ENCODE results near the gene STXBP3.
"Not testable (repeated sequence)": the region's sequence is repeated elsewhere in the genome, so short reads cannot be mapped to it uniquely, and the experiment has no call there.

STXBP3 gene, protein sequence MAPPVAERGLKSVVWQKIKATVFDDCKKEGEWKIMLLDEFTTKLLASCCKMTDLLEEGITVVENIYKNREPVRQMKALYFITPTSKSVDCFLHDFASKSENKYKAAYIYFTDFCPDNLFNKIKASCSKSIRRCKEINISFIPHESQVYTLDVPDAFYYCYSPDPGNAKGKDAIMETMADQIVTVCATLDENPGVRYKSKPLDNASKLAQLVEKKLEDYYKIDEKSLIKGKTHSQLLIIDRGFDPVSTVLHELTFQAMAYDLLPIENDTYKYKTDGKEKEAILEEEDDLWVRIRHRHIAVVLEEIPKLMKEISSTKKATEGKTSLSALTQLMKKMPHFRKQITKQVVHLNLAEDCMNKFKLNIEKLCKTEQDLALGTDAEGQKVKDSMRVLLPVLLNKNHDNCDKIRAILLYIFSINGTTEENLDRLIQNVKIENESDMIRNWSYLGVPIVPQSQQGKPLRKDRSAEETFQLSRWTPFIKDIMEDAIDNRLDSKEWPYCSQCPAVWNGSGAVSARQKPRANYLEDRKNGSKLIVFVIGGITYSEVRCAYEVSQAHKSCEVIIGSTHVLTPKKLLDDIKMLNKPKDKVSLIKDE

DNA sequence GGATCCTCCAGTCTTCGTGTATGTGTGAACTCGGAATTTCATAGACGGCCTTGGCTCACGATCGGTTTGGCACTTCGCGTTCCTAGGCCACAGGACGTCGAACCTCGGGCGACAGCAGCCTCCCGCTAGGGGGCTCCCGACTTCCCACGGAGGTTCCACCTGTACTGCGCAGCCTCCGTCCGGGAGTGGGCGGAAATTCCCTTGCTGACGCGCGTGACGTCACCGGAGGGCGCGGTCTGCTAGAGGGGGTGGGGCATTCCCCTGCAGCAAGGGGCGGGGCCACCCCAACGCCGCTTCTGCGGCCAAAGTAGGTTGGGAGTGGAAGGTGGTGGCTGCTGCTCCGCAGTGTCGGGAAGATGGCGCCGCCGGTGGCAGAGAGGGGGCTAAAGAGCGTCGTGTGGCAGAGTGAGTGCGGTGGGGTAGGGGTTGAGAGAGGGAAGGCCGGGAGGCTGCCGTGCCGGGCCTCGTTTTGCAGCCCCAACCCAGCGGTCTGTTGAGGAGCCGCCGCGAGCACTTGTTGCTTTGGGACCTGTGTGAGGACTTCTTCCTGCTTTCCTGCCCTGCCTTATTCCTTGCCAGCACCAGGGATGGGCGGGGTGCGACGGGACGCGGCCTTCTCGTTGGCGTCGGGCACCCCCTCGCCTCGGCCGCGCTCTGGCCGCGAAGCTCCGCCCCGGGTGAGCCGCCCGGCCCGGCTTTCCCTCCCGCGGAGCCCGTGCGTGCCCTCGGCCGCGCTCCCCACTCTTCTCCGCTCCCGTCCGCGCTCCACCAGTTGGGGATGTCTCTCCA lies at the start of gene STXBP3:
Gene STXBP3 (plus strand): TSS at position 293 of the 789 bp plus-strand sequence. CDS start 64 bp downstream, at position 357.
- DNase-seq = peak; percentile 99 to 100 (median 99)

DNA sequence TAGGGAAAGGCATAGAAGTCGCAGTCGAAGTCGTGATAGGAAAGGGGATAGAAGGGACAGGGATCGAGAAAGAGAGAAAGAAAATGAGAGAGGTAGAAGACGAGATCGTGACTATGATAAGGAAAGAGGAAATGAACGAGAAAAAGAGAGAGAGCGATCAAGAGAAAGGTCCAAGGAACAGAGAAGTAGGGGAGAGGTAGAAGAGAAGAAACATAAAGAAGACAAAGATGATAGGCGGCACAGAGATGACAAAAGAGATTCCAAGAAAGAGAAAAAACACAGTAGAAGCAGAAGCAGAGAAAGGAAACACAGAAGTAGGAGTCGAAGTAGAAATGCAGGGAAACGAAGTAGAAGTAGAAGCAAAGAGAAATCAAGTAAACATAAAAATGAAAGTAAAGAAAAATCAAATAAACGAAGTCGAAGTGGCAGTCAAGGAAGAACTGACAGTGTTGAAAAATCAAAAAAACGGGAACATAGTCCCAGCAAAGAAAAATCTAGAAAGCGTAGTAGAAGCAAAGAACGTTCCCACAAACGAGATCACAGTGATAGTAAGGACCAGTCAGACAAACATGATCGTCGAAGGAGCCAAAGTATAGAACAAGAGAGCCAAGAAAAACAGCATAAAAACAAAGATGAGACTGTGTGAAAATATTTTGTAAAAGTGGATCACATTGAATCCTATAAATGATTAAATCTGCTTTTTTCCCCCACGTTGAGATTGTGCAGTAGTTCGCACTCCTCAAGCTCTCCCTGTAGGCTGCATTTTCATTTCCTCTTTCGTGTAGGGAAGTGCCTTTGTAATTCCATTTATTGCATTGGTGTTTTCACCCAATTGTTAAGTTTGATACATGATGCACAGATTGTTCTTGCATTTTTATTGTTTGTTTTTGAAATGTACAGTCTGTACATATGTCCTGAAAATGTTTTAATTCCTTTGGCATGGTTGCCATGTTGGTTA lies 46.8 kb upstream of the STXBP3 start:
- DNase-seq = no peak

DNA sequence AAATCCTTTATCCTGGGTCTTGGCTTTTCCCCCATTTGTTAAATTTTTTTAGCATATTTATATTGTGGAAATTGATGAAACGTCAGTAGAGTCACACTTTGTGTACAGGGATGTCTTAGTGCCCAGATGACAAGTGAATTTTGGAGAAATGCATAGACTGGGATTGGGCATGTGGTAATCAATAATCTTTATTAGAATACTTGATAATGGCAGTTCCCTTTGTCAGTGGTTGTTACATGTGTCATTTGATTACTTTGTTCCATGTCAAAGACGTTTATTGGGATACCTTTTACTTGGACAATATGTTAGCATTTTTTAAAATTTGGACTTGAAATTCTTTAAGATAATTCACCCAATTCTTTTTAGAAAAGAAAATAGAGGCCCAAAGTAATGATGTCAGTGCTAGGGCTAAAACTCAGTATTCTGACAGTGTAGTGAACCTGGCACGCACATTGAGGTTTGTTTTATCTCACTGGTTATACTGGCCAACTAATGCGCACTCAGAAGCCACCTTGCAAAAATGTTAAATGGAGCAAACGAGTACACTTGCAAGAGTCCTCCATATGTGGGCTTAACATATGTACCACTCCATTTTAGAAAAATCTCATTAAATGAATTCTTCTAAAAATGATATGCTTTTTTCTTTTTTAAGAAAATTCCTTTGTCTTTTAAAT lies 45.2 kb upstream of the STXBP3 start:
- no peak for DNase-seq

DNA sequence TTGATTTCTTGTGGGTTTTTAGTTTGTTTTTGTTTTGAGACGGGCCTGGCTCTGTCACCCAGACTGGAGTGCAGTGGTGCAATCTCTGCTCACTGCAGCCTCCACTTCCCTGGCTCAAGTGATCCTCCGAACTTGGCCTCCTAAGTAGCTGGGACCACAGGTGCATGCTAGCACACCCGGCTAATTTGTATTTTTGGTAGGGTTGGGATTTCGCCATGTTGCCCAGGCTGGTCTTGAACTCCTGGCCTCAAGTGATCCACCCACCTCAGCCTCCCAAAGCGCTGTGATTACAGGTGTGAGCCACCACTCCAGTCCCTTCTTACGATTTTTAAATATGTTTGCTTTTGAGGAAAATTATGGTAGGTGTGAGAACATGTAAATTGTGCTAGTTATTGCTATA lies 44.4 kb upstream of the STXBP3 start:
- DNase-seq = not testable (repeated sequence)

DNA sequence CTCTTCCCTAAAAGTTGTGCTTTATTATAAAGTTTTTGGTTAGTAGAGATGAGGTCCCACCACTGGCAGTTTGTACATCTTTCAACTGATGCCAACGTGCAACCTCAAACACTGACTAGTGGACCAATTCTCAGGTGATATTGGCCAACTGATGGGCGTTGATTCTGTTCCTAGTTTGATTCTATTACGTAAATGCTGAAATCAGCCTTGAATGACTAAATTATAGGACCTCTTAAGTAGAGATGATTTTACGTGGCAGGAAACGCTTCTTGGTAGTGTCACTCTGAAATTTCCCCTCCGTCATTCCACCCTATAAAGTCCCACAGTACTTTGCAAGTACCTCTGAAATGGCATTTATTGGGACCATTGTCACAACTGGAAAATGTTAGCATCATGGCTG lies 42.5 kb upstream of the STXBP3 start:
- no peak for DNase-seq

DNA sequence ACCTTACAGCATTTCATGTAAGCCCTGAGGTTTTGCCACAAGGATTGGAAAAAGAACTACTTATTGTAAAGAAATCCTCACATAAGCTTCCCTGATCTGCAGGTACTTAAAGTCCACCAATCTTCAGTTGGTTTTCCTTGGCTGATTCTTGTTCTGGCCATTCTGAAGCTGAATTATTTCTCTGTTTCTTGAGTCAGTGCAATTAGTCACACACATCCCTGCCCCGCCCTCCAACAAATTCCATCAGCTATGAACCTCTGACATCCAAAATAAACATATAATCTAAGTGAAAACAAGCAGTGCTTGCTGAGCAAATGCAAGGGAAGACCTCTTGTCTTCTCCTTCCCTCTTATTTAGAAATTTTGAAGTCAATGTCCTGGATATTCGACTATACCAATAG lies 42.0 kb upstream of the STXBP3 start:
- no peak for DNase-seq

DNA sequence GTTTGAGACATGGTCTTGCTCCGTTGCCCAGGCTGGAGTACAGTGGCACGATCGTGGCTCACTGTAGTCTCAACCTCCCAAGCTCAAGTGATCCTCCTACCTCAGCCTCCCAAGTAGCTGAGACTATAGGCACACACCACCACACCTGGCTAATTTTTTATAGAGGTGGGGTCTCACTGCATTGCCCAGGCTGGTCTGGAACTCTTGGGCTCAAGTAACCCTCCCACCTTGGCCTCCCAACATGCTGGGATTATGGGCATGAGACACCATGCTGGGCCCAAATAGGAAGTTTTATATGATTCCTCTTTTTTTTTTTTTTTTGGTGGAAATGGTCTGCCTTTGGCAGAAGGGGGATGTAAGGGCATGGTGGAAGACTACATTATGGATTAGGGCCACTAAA lies 39.8 kb upstream of the STXBP3 start:
- no peak for DNase-seq

DNA sequence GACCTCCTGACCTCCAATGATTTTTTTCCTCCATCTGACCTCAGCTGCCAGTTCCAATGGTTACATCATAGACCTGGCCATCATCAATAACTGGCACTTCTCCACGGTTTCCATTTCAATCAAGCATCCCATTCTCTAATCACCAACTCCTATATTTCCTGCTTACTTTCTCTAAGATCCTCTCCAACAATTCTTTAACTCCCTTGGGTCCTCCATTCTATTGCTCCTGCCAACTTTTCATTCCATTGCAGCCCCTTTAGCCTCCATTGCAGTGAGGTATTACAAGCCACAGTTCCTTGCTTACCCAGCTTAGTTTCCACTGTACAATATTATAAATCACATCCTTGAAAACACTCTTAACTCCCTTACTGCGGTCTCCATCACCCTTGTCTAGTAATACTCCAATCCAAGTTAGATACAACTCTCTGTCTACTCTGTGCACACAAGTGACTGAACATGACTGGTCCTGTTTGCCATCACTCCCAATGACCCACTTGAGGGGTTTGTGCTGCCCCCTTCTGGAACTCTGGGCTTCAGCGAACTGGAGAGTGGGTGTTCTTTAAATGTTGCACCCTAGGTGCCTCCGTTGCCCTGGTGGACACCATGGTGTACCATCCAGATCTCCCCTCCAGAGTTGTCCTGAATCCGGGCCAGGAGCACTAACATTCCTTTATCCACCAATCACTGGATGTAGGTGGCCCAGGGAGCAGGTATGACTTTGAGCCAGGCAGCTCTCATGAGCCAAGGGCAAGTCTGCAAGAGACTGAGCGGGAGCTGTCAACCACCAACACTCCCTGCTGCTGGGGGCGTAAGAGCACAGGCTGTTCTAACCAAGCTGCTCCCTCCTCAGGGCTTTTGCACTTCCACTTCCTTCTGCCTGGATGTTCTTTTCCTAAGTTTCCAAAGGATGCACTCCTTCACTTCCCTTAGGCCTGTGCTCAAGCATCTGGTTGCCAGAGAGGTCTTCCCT lies 37.5 kb upstream of the STXBP3 start:
- DNase-seq = peak; percentile 2 to 27 (median 13)

DNA sequence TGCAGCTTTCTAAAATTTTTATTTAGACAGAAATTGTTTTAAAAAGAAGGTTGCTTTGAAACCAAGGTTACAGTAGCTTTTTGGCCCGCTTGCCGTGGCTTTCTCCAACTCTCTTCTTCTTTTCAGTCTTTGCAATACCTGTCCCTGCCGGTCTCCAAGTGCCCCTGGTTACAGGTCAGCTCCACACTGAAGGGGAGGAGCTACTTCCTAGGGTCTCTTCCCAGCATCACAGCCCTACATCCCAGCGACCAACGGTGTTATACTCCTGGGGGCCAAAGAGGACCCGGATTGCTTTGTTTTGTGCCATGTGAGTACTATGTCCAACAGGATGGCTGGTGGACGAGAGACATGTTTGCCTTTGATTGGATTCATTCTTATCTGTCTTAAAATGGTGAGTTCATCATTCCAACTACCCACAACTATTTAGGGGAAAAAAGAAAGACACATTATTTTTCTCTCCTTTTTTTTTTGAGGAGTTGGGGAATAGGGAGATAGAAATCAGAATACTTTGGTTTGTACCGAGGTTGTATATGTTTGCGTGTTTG lies 33.8 kb upstream of the STXBP3 start, which contains the start of gene FNDC7:
Gene FNDC7 (plus strand): TSS at position 303 of the 545 bp plus-strand sequence. CDS start 26 bp downstream, at position 329.
- DNase-seq = no peak

DNA sequence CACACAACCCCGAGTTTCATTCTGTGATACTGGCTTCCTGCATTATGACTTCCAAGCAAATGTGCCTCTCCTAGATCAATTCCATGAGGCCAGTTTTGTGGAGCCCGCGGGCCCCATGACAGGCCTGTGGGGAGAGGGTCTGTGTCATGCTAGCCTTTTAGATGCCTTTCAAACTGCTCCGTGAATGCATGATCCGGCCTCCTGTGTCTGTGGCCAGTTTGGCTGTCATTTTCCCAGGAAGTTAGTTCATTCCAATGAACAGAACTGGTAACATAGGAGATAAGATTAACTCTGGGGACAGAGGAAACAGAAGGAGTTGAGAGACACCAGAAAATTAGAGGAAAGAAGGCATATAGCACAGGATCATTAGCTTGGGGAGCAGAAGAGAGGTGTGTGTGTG lies 30.5 kb upstream of the STXBP3 start:
- DNase-seq = no peak

DNA sequence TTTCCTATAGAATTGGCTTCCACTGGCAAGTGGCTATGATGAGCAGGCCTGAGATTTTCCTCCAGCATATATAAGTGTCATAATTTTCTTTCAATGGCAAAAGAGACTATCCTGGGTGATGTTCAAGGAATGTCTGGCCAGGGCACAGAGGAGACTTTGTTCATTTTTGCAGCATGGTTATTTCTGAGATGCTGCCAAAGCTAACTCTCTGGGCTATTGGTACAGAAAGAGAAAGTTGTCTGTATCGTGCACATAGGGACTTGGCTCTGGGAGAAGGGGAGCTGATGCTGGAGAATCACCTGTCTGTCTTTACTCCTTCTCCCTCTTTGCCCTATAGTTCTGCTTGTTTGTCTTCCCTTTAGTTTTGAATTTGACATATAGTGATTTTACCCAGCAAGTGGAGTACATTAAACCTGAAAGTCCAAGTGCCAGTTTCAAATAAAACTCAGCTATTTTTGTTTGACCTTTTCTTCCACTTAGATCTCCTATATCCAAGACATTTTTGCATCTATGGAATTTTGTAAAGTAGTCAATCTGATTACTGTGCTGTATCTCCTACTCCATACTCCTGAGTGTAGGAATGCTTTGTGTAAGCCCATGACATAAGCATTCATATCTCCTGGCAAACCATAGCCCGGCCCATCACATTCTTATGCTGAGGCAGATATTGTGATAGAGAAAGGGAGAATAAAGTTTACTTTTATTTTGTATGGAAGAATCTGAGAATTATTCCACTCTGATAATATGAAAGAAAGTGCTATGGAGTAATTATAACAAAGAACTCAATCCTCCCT lies 29.8 kb upstream of the STXBP3 start:
- no peak for DNase-seq

DNA sequence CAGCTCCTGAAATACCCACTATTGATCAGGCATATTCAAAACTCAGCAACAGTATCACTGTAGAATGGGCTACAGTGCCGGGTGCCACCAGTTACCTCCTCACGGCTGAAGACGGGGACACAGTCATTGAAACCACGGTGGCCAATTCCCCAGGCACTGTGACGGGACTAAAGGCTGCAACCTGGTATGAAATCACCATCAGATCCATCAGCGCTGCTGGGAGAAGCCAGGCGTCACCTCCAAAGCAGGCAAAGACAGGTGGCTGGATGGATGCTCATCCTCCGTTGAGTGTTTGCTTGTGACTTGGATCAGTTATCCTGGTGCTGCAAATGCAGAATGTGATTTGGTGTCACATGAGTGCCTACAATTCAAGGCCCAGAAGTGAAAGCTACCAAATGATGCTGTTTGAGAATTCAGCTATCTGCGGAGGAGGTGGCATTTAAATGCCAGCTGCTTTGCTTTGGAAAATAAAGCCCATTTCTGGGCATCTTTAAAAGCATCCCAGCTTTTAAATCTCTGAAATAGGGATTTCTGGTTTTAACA lies 28.6 kb upstream of the STXBP3 start:
- DNase-seq = no peak

DNA sequence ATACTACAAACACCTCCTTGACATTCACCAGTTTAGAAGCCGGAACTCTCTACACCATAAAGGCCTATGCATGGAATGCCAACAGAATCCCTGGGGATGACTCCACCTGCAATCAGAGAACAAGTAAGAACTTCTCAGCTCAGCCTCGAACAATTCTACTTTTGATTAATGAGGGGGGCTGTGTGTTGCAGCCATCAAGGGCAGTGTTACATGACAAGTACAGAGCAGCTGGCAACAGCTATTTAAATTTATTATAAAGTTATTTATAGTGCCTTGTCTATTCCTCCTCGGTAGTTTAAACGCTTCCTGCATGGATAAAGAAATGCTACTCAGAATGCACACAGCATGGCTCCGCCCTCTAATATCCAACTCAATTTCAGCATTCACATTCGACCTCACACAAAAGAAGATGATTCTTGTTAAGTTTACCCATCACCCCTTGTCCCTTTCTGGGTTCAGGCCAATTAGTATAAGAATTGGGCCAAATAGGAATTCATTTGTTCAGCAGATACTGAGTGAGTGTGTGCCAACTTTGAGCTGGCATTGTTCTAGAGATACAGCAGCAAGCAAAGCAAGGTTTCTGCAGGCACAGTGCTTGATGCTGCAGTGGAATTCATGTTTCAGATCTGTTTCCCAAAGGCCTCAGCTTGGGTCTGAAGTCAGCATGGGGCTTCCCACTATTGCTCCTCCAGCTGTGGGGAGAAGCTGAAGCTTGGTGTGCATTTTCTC lies 27.4 kb upstream of the STXBP3 start:
- DNase-seq = no peak

DNA sequence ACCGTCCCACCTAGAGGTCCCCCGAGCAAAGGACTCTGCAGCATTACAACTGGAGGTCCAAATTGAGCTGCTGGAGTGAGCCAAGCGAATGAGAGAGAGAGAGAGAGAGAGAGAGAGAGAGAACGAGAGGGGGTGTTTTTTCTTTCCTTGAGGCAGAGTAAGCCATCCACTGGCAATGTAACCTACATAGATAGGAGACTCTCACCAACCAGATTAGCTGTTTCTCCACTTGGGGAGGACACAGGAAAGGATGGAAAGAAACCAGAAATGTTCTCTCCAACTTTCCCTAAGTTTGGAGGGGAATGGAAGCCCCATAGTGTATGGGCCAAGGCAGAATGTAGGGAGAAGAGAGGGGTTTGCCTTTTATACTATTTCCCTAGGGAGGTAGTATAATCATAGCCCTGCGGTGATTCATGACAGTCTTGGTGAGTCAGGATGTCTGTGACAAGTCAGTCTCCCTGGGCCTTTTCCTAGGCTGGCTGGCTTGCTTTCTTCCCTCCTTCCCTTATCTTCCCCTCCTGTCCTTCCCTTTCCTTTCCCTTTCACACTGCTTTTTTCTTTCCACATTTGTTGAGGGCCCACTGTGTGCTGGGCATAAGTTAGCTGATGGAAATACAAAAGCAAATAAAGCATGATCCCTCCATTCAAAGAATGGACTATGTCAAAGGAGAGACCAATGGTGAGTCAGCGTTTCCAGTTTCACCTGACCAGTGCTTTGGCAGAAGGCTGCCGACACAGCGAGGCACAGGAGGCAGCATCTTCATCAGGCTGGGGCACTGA lies 26.6 kb upstream of the STXBP3 start:
- no peak for DNase-seq

DNA sequence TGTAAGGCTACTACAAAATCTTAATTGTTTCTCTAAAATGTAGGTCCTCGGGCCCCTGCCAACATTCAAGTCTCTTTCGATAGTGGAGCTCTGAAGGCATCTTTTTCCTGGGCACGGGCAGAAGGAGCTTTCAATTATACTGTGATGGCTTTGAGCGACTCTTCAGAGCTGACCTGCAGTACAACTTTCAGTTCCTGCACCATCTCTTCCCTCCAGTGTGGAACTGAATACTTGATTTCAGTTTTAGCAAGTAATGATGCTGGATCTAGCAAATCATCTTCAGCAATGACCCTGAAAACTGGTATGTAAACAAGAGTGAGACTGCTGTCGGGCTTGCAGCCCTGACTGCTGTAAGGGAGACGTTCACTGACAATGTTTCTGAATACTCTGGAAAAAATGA lies 24.2 kb upstream of the STXBP3 start:
- no peak for DNase-seq

DNA sequence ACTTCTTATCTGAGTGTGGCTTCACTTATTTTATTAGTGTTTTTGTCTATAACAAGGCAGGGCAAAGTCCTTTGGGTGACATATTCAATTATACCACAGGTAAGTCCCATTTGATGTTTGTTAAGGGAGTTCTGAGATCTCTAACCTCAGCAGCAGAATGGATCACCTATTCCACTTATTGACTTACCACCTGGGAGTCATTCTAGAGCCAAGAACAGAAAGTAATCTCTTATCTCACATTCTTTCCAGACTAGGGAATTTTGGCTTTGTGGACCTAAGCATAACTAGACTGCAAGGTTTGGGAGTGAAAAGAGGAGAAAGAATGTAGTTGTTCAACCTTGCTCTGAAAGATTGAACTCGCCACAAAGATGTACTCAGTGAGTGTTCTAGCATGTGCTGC lies 20.6 kb upstream of the STXBP3 start:
- DNase-seq = no peak

DNA sequence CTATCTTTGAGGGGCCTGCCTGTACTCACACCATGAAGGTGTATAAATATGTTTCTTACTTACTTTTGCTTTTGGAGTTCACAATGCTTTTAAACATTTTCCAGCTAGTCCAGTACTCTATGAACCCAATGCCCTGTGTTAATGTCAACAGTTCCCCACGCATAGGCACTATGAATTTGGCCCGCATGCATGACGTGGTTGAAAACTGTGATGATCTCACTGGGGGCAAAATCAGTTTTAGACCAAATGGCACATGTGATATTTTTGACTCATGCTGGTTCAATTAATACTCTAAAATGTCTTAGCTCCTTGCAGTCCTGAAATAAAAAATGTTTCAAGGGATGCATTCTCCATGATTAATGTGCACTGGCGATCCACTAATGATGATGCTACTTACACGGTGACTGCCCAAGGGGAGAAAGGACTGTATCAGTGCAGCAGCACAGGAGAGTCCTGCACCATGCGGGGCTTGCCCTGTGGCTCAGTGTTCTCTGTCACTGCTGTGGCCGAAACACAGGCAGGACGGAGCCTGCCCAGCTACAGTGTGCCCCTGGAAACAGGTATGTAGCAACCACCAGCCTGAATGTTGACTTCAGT lies 18.0 kb upstream of the STXBP3 start:
- no peak for DNase-seq
